Liver (tissue), 9 donors: ENCODE measurements around the gene LYPD4. TPM values are rescaled to one million over a fixed set of nuclear protein-coding genes. Genes with fewer than 3 reads are reported as not detected.

Experiments used
- DNase-seq: peaks from one replicate; pipeline ENCODE4 v3.0.0-alpha.2; 2017; ENCODE audit warnings: low spot score
- H3K27ac ChIP-seq, 2 donors: one replicate each; pipeline ENCODE4 v1.7.0; 2013; ENCODE audit warnings: inconsistent platforms in 2 of 2, low read length in 2 of 2, control low read depth in 1 of 2, low read depth in 1 of 2, mild to moderate bottlenecking in 1 of 2
- H3K27me3 ChIP-seq, 4 donors: one replicate each; pipeline versions ENCODE4 v1.6.1 to v1.7.0; 2013; ENCODE audit warnings: low read length in 3 of 4, inconsistent platforms in 1 of 4, mild to moderate bottlenecking in 1 of 4, moderate library complexity in 1 of 4; ENCODE audit not compliant: control insufficient read depth in 4 of 4, insufficient read depth in 4 of 4
- H3K36me3 ChIP-seq, 4 donors: one replicate each; pipeline versions ENCODE4 v1.6.1 to v1.7.0; 2013; ENCODE audit warnings: low read length in 3 of 4, mild to moderate bottlenecking in 3 of 4, low read depth in 1 of 4, moderate library complexity in 1 of 4; ENCODE audit not compliant: control insufficient read depth in 4 of 4, insufficient read depth in 3 of 4
- H3K4me1 ChIP-seq, 4 donors: one replicate each; pipeline versions ENCODE4 v1.6.1 to v1.7.0; 2013; ENCODE audit warnings: low read length in 3 of 4, mild to moderate bottlenecking in 3 of 4, moderate library complexity in 1 of 4; ENCODE audit not compliant: control insufficient read depth in 4 of 4, insufficient read depth in 4 of 4
- H3K4me3 ChIP-seq, 3 donors: one replicate each; pipeline versions ENCODE4 v1.6.1 to v1.7.0; 2013; ENCODE audit warnings: low read length in 3 of 3, control low read depth in 1 of 3, low read depth in 1 of 3, mild to moderate bottlenecking in 1 of 3
- H3K9ac ChIP-seq, 2 donors: one replicate each; pipeline ENCODE4 v1.7.0; 2013; ENCODE audit warnings: low read length in 2 of 2, mild to moderate bottlenecking in 2 of 2, moderate library complexity in 2 of 2, control low read depth in 1 of 2, low read depth in 1 of 2
- H3K9me3 ChIP-seq, 4 donors: one replicate each; pipeline versions ENCODE4 v1.6.1 to v1.7.0; 2013; ENCODE audit warnings: low read length in 3 of 4; ENCODE audit not compliant: control insufficient read depth in 4 of 4
- FOXA1 ChIP-seq: IDR thresholded peaks from 2 replicates; pipeline ENCODE4 v1.6.1; 2016; ENCODE audit warnings: antibody characterized with exemption
- FOXA2 ChIP-seq: IDR thresholded peaks from 2 replicates; pipeline ENCODE4 v1.6.1; 2016; ENCODE audit warnings: antibody characterized with exemption
- GABPA ChIP-seq, 2 donors: IDR thresholded peaks in 1 of 2; conservative IDR thresholded peaks in 1 of 2; 2 replicates each; pipeline ENCODE4 v1.6.1; 2016; ENCODE audit warnings: antibody characterized with exemption in 2 of 2, mild to moderate bottlenecking in 1 of 2, moderate library complexity in 1 of 2
- HNF4A ChIP-seq, 2 donors: conservative IDR thresholded peaks; 2 replicates each; pipeline ENCODE4 v1.6.1; 2016; ENCODE audit warnings: antibody characterized with exemption in 2 of 2, mild to moderate bottlenecking in 2 of 2
- HNF4G ChIP-seq: IDR thresholded peaks from 2 replicates; pipeline ENCODE4 v1.6.1; 2016; ENCODE audit warnings: antibody characterized with exemption
- JUND ChIP-seq, 2 donors: IDR thresholded peaks; 2 replicates each; pipeline ENCODE4 v1.6.1; 2016; ENCODE audit warnings: antibody characterized with exemption in 2 of 2
- RAD21 ChIP-seq, 2 donors: IDR thresholded peaks; 2 replicates each; pipeline ENCODE4 v1.6.1; 2016; ENCODE audit warnings: antibody characterized with exemption in 2 of 2, mild to moderate bottlenecking in 2 of 2
- RXRA ChIP-seq, 2 donors: IDR thresholded peaks; 2 replicates each; pipeline ENCODE4 v1.6.1; 2017 to 2018; ENCODE audit warnings: antibody characterized with exemption in 2 of 2, mild to moderate bottlenecking in 1 of 2
- SP1 ChIP-seq: IDR thresholded peaks from 2 replicates; pipeline ENCODE4 v1.6.1; 2018; ENCODE audit warnings: antibody characterized with exemption, mild to moderate bottlenecking
- TAF1 ChIP-seq: conservative IDR thresholded peaks from 2 replicates; pipeline ENCODE4 v1.6.1; 2016; ENCODE audit warnings: antibody characterized with exemption, mild to moderate bottlenecking
- YY1 ChIP-seq: IDR thresholded peaks from 2 replicates; pipeline ENCODE4 v1.6.1; 2016; ENCODE audit warnings: antibody characterized with exemption, mild to moderate bottlenecking
- WGBS: extraction: QIAGEN DNeasy Blood & Tissue Kit; methylation state at CpG from one replicate; pipeline ENCODE4 v1.1.7; 2013; 5-methylcytosine and 5-hydroxymethylcytosine counted together
- polyA plus RNA-seq, 2 donors: library from polyadenylated mRNA; stranded (reverse) in 1 of 2; unstranded in 1 of 2; fragments of 200-250 nt in 1 of 2; fragments of >200 nt in 1 of 2; fragmentation: Nextera tagmentation in 1 of 2; extraction: Ambion mirVana in 1 of 2; gene quantifications; one replicate each; pipeline versions ENCODE4 v1.2.1 to v1.2.3, GENCODE V29; 2013 to 2015
- total RNA-seq, 2 donors: library from RNA; depleted of rRNA; stranded (reverse); fragments of >200 nt; gene quantifications; one replicate each; pipeline ENCODE4 v1.2.3, GENCODE V29; 2014
- TF ChIP-seq, protein P1 (sequence below): fragments of 150-350 bp; IDR thresholded peaks from 2 replicates; pipeline ENCODE4 v1.5.1; 2017; ENCODE audit warnings: improper control_type of control experiment, low read depth, low read length; ENCODE audit not compliant: missing input control
- TF ChIP-seq, protein P2 (sequence below): IDR thresholded peaks from 2 replicates; pipeline ENCODE4 v1.6.1; 2016; ENCODE audit warnings: antibody characterized with exemption
- TF ChIP-seq, protein P3 (sequence below): IDR thresholded peaks from 2 replicates; pipeline ENCODE4 v1.6.1; 2016; ENCODE audit warnings: antibody characterized with exemption, mild to moderate bottlenecking
- TF ChIP-seq, protein P4 (sequence below): IDR thresholded peaks from 2 replicates; pipeline ENCODE4 v1.6.1; 2016; ENCODE audit warnings: antibody characterized with exemption
- donor health status: healthy.
- donor health status: healthy.
- donor health status: healthy.
- donor health status: healthy.
- donor health status: healthy.

LYPD4 gene
- total and polyA plus RNA-seq, 4 donors = not detected

DNA sequence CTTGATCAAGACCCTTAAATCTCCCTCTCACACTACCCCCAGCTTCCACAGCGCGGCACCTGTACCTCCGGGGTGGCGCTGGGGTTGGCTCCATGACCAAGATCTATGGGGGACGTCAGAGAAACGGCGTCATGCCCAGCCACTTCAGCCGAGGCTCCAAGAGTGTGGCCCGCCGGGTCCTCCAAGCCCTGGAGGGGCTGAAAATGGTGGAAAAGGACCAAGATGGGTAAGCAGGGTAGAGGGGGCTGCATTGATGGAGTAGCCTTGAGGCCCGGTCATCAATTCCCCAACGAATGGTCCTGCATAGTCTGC is 24.5 kb upstream of the LYPD4 start:
- no peak overlapping the region for H3K4me3 ChIP-seq
- no peak overlapping the region for H3K27ac ChIP-seq
- WGBS = 94% methylated on average over 12 of the region's 12 CpGs
- no peaks in the 10 kb centered on the region for H3K9me3 ChIP-seq
- no peaks in the 10 kb centered on the region for H3K27me3 ChIP-seq
- H3K9ac ChIP-seq = no peak overlapping the region
- no peak for DNase-seq
- TF ChIP-seq FOXA2 (no peak), HNF4G (no peak), FOXA1 (no peak), RXRA (IDR thresholded peaks at IDR 0.05) (no peak), SP1 (no peak), YY1 (no peak), GABPA (IDR thresholded peaks at IDR 0.05 in 1 of 2, conservative IDR thresholded peaks at IDR 0.05 in 1 of 2) (no peak), RAD21 (IDR thresholded peaks at IDR 0.05) (no peak), JUND (IDR thresholded peaks at IDR 0.05) (no peak), TAF1 (no peak), HNF4A (conservative IDR thresholded peaks at IDR 0.05) (no peak)
- TF ChIP-seq, protein P1, sequence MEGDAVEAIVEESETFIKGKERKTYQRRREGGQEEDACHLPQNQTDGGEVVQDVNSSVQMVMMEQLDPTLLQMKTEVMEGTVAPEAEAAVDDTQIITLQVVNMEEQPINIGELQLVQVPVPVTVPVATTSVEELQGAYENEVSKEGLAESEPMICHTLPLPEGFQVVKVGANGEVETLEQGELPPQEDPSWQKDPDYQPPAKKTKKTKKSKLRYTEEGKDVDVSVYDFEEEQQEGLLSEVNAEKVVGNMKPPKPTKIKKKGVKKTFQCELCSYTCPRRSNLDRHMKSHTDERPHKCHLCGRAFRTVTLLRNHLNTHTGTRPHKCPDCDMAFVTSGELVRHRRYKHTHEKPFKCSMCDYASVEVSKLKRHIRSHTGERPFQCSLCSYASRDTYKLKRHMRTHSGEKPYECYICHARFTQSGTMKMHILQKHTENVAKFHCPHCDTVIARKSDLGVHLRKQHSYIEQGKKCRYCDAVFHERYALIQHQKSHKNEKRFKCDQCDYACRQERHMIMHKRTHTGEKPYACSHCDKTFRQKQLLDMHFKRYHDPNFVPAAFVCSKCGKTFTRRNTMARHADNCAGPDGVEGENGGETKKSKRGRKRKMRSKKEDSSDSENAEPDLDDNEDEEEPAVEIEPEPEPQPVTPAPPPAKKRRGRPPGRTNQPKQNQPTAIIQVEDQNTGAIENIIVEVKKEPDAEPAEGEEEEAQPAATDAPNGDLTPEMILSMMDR = no peak
- TF ChIP-seq, protein P2, sequence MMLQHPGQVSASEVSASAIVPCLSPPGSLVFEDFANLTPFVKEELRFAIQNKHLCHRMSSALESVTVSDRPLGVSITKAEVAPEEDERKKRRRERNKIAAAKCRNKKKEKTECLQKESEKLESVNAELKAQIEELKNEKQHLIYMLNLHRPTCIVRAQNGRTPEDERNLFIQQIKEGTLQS = no peak
- TF ChIP-seq, protein P3, sequence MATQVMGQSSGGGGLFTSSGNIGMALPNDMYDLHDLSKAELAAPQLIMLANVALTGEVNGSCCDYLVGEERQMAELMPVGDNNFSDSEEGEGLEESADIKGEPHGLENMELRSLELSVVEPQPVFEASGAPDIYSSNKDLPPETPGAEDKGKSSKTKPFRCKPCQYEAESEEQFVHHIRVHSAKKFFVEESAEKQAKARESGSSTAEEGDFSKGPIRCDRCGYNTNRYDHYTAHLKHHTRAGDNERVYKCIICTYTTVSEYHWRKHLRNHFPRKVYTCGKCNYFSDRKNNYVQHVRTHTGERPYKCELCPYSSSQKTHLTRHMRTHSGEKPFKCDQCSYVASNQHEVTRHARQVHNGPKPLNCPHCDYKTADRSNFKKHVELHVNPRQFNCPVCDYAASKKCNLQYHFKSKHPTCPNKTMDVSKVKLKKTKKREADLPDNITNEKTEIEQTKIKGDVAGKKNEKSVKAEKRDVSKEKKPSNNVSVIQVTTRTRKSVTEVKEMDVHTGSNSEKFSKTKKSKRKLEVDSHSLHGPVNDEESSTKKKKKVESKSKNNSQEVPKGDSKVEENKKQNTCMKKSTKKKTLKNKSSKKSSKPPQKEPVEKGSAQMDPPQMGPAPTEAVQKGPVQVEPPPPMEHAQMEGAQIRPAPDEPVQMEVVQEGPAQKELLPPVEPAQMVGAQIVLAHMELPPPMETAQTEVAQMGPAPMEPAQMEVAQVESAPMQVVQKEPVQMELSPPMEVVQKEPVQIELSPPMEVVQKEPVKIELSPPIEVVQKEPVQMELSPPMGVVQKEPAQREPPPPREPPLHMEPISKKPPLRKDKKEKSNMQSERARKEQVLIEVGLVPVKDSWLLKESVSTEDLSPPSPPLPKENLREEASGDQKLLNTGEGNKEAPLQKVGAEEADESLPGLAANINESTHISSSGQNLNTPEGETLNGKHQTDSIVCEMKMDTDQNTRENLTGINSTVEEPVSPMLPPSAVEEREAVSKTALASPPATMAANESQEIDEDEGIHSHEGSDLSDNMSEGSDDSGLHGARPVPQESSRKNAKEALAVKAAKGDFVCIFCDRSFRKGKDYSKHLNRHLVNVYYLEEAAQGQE = no peak
- TF ChIP-seq, protein P4, sequence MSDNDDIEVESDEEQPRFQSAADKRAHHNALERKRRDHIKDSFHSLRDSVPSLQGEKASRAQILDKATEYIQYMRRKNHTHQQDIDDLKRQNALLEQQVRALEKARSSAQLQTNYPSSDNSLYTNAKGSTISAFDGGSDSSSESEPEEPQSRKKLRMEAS = no peak
- H3K36me3 ChIP-seq = peaks cover 20 to 66% (median 32%) of the 10 kb centered on the region in 4 donors
- H3K4me1 ChIP-seq = peaks cover 0 to 17% (median 5%) of the 10 kb centered on the region in 4 donors

DNA sequence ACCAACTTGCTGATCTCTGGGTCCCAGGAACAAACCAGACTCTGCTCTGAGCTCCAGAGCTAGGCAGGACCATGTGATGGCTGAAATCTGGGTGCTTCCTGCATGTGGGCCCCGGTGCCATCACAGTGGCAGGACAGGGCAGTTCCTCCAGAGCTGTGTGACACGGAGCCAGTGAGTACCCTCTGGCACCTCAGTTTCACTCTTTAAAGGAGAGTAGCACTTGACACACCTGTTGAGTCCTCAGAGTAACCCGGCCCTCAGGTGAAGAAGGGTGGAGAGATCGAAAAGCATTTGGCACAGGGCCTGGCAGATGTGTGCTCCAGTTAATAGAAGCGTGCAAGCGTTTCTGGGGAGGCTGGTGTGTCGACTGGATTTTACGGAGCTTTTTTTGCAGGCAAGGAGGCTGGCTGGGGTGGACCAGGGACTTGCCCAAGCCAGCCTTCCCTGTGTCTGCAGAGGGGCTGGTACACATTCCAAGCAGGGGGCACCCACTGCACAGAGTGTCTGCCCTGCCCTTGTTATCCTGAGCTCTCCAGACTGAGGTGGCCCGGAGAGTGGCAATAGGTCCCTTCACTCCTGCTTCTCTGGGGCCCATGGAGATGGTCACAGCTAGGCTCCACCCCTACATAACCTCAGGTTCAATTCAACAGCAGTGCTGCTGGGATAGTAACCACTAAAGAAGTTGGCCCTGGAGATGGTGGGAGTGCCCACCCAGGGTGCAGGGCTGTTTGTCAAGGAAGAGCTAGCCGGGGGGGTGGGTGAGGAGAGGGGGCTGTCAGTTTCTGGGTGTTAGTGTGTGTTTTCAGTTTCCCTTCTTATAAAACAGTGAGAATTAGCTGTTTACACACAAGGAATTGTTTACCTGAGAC is 23.9 kb upstream of the LYPD4 start:
- H3K27me3 ChIP-seq = no peaks in the 10 kb centered on the region
- H3K36me3 ChIP-seq = peaks cover 23 to 70% (median 35%) of the 10 kb centered on the region in 4 donors
- peaks cover 0 to 19% (median 5%) of the 10 kb centered on the region in 4 donors for H3K4me1 ChIP-seq
- no peaks in the 10 kb centered on the region for H3K9me3 ChIP-seq
- no peak for TF ChIP-seq GABPA (IDR thresholded peaks at IDR 0.05 in 1 of 2, conservative IDR thresholded peaks at IDR 0.05 in 1 of 2)
- no peak overlapping the region for H3K9ac ChIP-seq
- 75% methylated on average over 10 of the region's 10 CpGs for WGBS
- no peak overlapping the region for H3K4me3 ChIP-seq
- DNase-seq = no peak
- no peak overlapping the region for H3K27ac ChIP-seq
